ENCODE data around the gene OXSM.

OXSM gene

DNA sequence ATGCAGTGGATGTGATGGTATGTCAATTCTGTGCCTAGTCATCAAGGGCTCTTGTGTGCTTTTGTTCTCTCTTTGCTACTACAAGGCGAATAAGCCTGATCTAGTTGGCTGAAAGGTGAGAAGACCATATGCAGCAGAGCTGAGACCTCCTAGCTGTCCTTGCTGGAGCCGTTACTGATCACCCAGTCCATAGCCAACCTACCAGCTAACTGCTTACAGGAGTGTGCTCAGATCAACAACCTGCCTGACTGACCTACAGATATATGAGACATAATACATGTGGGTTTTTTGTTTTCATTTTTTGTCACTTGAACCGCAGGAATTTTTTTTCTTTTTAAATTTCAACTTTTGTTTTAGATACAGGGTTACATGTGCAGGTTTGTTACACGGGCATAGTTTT is 22.8 kb downstream of the OXSM start:
- DNase-seq: no peak

DNA sequence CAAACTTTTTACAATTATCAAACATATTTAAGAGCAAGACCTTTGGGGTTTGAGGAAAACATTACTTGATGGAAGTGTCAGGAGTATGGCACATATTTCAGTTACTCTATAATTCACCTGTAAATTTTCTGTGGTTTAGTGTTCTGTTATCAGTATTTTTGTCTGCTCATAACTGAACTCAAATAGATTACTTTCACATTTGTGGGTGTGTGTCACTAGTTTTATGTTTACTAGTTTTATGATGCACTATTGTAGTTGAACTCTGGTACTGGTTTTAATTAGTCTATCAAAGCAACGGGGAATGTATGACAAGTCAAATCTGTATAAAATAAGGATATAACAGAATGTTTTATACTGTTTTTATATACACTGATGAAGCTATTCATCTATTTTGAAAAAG is 27.2 kb downstream of the OXSM start:
- DNase-seq: no peak

GRCh38 chr3:25817638-25818037 is 27.7 kb downstream of the OXSM start:
- DNase-seq: no peak

GRCh38 chr3:25818335-25818734 is 28.4 kb downstream of the OXSM start:
- DNase-seq: no peak

GRCh38 chr3:25820366-25820765 is 30.5 kb downstream of the OXSM start:
- no peak for DNase-seq

DNA sequence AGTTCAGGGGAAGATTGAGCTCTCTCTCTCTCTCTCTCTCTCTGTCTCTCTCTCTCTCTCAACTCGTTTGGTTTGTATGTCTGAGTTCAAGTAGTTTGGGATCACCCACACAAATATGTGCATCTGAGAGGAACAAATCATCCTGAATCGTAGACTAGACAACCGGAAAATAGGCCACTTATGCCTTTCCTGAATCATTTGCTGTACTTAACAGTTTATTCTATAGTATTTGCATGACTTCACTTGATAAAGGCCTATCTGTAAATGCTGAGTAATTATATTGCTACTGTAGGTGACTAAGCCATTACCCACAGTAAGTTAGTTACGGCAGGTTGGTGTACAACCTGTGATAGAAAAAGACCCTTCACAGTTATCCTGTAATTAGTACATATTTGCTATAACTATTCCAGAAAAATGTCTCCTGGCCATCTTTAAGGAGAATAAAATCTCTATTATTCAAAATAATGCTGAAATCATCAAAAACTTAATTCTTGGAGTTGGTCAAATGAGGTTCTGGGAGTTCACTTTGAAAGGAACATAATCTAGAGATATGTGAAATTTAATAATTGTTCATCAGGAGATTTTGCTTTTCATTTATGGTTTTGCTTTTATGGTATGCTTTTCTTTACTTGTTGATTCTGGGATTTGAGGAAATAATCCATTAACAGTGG is 31.1 kb downstream of the OXSM start:
- DNase-seq: no peak

DNA sequence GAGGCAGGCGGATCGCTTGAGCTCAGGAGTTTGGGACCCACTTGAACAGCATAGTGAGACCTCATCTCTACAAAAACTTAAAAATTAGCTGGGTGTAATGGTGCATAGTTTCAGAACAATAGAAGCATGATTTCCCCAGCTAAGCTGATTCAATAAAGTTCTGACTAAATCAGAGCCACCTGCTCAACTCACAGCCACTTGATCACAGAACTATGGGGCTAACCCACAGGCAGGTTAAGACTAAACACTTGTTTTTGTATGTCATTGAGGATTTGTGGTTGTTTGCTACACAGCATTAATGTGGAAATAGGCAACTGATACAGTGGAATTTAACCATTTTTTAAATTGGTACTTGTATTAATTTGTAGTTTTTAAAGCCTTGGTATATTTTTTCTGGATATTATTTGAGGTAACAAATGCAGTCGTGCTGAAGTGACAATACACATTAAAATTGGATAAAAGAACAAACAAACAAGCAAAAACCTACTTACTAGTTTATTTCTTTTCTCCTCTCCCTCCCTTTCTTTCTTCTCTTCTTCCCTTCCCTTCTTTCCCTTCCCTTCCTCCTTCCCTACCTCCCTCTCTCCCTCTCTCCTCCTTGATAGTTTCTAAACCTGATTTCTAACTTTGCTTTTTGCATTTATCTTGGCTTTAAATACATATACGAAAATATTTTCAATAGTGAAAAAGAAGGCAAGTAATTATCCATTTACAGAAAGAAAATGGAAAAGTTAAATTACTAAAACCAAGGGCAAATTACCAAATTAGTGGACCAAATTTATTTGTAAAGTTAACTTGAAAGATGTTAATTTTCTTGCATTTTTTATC is 32.1 kb downstream of the OXSM start:
- DNase-seq: no peak

GRCh38 chr3:25823314-25823713 is 33.4 kb downstream of the OXSM start:
- no peak for DNase-seq

GRCh38 chr3:25826510-25826909 is 36.6 kb downstream of the OXSM start:
- no peak for DNase-seq

DNA sequence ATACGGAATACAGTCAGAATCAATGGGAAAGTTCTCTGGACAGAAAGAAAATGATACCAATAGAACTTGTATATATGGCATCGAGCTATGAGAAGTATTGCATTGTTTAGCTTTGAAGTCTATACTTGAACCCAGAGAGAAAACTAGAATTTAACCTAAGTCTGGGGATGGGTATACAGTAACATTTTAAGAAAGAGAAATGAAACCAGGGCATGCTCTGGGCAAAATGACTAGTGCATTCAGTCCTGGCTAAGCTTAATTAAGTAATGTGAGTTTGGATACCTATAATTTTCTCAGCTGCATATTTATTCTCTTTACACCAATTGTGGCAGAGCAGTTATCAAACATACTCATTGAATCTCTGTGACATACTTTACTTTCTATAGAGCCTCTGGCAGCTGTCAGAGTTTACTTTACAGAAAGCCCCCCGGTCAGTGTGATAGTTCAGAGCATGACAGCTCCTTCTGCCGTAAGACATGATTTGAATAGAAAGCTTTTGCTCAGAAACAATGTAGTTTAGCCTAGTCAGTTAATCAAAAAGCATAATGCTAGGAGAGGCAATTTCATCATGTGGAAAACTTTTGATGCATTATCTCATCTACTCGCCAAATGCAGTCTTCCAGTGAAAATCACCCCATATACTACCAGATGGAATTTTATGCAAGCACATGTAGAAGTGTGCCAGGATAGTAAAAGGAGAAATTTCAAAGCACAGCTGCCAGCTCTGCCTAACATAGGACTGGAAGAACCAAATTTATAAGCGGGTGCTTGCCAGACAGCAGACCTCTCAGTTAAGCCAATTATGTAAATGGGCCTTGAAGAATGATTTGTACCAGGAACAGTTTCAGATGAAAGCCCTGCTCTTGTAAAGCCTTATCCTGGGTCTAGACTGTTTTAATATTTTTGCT is 40.7 kb downstream of the OXSM start:
- DNase-seq: no peak

DNA sequence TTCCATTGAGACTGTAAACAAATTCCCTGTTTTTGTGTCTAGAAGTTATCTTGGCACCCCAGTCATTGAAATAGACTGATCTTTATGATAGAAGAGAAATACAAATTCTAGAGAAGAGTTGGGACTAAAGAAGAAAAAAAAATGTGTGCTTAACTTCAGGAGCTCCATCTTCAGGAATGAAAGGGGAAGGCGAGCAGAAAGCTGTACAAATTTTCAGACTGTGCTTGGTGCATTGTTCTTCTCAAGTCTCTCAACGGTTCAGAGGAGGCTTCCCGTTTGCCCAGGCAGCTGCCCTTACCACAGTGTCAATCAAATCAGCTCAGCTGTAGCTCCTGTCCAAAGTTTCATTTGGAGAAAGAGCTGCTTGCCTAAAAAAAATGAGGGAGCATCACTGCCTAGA is 41.7 kb downstream of the OXSM start:
- DNase-seq: no peak

DNA sequence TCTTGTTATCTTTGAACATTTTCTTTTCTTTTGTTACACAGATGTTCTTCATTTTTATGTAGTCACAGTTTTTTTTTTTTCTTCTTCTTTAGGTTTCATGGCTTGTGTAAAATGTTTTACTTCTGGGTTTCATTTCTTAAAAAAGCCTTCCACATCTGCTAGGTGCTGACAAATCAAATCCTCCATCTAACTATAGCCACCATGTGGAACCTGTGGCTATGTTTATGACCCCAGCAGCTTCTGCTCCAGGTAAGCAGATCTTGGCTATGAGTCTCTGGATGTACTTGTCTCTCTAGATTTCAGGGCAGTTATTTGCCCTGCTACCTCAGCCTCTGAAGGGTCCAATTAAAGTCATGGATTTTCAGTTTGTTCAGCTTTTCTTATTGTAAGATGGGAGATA is 44.5 kb downstream of the OXSM start:
- no peak for DNase-seq

GRCh38 chr3:25836579-25836978 is 46.7 kb downstream of the OXSM start:
- no peak for DNase-seq

DNA sequence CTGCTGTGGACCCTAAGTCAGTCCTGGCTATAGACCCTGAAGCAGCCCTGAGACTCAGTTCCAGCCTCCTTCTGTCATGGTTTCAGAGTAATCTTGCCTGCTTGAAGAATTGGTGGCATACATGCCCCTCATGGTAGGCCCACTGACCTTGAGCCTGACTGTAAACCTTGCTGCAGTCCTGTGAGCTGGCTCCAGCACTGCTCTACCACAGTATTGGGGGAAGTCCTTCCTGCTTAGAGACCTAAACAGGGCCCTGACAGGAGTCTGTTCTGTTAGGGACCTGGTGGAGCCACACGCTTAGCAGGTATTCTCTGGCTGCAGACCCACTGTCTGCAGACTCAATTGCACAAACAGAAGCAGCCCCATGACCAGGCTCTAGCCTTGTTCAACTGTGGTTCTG is 47.1 kb downstream of the OXSM start:
- DNase-seq: no peak

DNA sequence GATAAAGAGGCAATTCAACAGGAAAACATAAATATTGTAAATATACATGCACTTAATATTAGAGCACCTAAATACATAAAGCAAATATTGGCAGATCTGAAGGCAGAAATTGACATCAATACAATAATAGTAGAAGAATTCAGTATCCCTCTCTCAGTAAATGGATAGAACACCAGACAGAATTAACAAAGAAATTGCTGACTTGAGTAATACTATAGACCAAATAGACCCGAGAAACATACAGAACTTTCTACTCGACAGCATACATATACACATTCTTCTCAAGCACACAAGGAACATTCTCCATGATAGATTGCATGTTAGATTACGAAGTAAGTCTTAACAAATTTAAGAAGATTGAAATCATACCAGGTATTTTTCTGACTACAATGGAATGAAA is 50.2 kb downstream of the OXSM start:
- DNase-seq: no peak

- no peak for DNase-seq
Observed at GRCh38 chr3:25843332-25843731, 53.4 kb downstream of the OXSM start.

Measured in NCI-H2171 (cell line).